Measurements from ENCODE around the gene MAP3K14.
"Not testable (repeated sequence)": the region's sequence is repeated elsewhere in the genome, so short reads cannot be mapped to it uniquely, and the experiment has no call there.

The MAP3K14 gene

GRCh38 chr17:45316434-45317110, at the start of gene MAP3K14:
TSS of gene MAP3K14 (minus strand) at chr17:45317020. CDS start at chr17:45290745, 26,275 bp downstream.
- DNase-seq (ENCODE audit: low read depth), result no peak

DNA sequence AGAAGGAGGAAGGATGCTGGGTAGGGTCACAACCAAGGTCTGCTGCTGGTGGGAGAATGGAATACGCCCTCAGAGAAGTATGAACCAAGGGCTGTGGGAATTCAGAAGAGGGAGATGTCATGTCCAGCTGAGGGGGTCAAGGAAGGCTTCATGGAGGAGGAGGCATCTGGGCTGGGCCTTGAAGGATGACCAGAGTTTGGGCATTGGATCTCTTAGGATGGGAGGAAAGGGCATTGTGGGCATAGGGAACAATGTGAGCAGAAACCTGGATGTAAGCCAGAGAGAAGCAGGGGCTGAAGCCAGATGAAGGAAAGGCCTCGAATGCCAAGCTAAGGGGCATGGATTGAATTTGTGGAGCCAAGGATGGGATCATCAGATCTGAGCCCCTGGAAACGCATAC, 49.2 kb upstream of the MAP3K14 start:
- no peak for DNase-seq (ENCODE audit: low read depth)

DNA sequence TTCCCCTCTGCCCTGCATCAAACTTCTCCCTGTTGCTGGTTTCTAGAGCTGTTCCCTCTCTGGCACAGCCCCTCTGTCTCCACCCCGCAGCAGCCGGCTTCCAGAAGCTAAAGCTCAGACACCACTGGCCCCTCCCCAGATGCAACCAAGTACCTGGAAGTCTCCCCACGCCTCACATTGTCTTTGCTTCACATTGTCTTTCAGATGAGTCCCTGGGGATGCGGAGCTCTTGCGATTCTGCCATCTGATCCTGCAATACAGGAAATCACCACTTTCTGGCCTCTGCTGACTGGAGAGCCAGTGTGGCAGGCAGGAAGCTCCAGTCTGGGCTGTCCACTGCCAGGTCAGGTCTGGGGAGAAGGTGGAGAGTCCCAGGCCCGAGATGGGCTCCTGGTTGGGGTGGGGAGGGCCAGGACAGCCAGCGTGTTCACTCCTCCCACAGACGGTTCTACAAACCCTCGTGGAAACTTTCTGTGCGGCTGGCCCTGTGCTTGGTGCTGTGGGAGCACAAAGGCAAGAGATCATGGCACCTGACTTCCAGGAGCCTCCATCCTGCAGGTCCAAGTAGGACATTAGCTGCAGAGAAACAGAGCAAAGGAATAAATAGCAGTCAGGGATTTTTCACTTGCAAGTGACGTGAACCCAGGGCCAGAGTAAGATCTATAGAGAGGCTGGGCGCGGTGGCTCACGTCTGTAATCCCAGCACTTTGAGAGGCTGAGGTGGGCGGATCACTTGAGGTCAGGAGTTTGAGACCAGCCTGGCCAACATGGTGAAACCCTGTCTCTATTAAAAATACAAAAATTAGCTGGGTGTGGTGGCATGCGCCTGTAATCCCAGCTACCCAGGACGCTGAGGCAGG, 47.9 kb upstream of the MAP3K14 start:
- DNase-seq (ENCODE audit: low read depth), result no peak

- DNase-seq (ENCODE audit: low read depth), result no peak
These were observed 46.7 kb upstream of the MAP3K14 start for GRCh38 chr17:45363498-45363897.

DNA sequence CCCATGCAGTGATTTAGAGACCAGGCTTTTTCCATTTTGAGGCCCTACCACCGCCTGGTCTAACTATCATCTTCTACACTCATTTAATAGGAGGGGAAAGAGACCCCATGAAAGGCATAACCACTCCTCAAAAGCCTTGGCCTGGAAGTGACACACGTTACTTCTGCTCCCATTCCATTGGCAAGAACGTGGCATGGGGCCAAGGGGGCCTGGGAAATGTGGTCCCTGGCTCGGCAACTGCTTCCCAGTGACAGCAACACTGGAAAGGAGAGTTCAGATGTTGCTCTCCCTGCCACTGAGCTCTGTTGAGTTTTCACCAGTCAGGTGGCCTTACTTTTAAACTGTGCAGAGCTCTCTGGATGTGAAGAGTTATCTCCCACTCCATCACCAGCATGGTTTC, 45.2 kb upstream of the MAP3K14 start:
- no peak for DNase-seq (ENCODE audit: low read depth)

- no peak for DNase-seq (ENCODE audit: low read depth)
These were observed 44.6 kb upstream of the MAP3K14 start for GRCh38 chr17:45361451-45361850.

GRCh38 chr17:45357364-45357997, 40.7 kb upstream of the MAP3K14 start:
- DNase-seq (ENCODE audit: low read depth), result no peak

DNA sequence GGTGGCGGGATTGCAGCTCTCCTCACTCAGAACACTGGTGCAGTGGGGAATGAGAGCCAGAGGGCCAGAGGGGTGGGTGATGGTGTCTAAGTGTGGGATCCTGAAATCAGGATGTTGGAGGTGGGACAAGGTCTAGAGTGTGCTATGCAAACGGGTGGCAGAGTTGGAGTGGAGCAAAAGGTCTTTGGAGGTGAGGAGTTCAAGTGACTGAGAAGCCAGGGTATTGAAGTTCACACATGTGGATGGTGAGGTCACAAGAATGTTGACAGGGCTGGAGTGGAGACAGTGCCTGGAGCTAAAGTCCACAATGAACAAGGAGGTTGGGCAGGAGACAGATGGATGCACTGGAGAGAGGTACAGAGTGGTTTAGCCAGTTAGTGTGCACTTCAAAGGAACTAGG, 38.3 kb upstream of the MAP3K14 start:
- DNase-seq (ENCODE audit: low read depth), result no peak

DNA sequence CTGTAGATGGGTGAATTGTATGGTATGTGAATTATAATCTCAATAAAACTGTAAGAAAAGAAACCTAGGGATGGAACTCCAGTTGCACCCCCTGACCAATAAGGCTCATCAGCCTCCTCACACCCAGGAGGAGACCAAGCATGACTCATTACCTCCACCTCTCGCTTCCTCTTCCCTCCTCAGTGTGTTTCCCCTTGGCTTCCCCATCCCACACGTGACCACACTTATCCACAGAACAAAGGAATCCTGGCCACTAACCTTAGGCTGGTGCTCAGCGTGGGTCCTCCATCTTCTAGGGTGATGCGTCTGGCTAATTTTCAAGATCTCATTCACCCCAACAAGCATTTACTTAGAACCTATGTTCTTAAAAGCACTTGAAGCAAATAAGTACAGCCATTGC, 36.2 kb upstream of the MAP3K14 start:
- no peak for DNase-seq (ENCODE audit: low read depth)

- DNase-seq (ENCODE audit: low read depth), result no peak
These were observed 35.0 kb upstream of the MAP3K14 start for GRCh38 chr17:45351831-45352230.

DNA sequence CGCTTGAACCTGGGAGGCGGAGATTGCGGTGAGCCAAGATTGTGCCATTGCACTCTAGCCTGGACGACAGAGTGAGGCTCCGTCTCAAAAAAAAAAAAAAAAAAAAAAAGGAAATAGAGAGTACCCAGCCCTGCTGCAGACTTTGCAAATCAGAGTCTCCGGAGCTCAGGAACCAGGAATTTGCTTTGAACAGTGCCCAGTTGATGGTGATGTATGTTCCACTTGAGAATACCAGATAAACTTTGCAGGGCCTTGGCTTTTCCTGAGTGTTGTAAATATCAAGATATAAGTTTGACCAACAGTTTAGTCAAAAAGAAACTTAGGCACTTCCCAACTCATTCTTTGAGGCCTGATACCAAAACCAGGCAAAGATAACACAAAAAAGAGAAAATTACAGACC, 30.6 kb upstream of the MAP3K14 start:
- no peak for DNase-seq (ENCODE audit: low read depth)

DNA sequence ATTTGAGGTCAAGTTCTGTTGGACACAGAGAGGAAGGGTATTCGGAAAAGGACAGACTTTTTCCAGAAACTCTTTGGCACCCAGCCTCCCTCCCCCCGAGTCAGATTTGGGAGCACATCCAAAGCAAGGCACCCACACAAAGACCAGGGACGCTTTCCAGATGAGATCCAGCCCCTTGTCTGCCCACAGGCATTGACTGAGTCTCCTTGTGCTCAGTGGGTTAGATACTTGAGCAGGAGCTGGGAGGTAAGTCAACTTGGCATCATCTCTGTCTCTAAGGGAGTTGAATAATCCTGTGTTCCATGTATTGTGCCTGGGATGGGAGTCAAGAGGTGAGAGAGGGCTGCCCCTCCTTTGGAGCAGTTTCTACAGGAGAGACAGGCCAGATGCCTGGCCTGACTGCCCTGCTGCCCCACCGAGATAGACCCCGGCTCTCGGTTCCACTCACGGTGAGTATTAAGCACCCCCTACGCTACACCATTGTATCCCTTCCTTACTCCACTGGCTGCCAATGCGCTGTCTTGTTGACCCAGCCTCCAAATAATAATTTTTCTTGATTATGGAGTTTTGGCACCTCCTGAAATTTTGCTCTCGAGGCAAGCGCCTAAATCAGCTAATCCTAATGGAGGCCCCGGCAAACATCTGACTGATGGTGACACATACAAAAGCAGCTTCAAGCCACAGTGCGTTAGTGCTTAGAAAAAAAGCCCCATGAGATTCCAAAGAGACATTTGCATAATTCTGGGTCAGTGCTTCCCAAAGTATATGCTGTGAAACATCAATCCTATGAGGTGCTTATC, 29.6 kb upstream of the MAP3K14 start:
- DNase-seq (ENCODE audit: low read depth), result no peak

- DNase-seq (ENCODE audit: low read depth), result no peak
These were observed 28.9 kb upstream of the MAP3K14 start for GRCh38 chr17:45345554-45346215.

DNA sequence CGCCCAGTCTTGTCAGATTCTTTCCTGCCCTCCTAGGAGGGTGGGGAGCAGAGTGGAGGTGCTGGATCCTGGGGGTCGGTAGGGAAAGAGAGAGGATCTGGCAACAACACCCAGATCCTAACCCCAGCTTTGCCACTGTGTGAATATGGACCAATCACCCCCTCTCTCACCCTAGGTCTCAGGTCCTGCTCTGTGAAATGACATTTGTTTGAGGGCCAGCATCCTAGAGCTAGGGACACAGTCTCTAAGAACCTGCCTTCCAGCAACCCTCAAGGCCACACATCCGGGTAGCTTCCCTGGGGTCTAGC, 28.4 kb upstream of the MAP3K14 start:
- DNase-seq (ENCODE audit: low read depth), result no peak

DNA sequence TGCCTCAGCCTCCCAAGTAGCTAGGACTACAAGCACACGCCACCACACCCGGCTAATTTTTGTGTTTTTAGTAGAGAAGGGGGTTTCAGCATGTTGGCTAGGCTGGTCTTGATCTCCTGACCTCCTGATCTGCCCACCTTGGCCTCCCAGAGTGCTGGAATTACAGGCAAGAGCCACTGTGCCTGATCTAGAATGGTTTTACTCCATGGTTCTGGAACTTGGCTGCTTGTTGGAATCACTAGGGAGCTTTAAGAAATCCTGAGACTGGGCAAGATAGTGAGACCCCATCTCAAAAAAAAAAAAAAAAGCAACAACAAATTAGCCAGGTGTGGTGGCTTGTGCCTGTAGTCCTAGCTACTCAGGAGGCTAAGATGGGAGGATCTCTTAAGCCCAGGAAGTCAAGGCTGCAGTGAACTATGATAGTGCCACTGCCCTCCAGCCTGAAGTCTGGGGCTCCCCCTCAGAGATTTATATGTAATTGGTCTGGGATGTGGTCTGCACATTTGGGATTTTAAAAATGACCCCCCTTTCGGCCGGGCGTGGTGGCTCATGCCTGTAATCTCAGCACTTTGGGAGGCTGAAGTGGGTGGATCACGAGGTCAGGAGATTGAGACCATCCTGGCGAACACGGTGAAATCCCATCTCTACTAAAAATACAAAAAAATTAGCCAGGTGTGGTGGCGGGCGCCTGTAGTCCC, 27.3 kb upstream of the MAP3K14 start:
- not testable (repeated sequence) for DNase-seq (ENCODE audit: low read depth)

DNA sequence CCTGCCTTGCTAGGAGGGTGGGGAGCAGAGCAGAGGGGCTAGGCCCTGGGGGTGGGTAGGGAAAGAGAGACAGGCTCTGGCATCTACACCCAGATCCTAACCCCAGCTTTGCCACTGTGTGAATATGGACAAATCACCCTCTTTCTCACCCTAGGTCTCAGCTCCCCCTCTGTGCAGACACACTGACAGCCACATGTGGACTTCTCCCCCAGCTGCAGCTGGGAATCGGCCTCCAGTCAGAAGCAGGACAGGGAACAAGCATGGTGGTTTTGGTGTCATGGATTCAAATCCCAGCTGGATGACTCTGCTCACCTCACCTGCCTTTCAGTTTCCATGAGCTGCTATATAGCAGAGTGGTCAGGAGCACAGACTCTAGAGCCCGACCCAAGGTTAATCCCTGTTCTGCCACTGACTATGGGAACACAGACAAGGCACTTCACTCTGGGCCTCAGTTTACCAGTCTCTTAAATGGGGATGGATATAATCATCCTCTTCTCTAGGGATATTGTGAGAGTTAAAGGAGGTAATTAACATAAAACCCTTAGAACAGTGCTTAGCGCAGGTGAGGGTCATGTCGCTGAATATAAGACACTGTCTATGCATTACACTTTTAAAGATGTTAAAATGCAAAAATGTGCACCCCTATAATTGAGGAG, 26.2 kb upstream of the MAP3K14 start:
- no peak for DNase-seq (ENCODE audit: low read depth)

DNA sequence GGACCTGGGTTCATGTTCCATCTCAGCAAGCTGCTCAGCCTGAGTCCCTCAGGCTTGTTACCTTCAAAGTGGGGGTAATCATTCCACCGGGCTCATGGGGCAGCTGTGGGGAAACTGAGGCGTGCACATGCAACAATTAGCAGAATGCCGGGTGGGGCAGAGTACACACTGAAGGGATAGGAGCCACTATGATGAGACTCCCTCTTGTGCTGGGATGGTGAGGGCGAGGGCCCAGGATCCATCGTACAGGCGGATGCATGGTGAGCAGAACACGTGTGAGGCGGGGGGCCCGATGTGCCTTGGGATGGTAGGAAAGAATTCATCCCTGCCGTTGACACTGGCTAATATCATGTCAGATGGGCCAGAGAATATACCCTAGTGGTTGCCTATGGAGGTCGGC, 25.5 kb upstream of the MAP3K14 start:
- no peak for DNase-seq (ENCODE audit: low read depth)

GRCh38 chr17:45341533-45342158, 24.8 kb upstream of the MAP3K14 start:
- DNase-seq (ENCODE audit: low read depth), result no peak

DNA sequence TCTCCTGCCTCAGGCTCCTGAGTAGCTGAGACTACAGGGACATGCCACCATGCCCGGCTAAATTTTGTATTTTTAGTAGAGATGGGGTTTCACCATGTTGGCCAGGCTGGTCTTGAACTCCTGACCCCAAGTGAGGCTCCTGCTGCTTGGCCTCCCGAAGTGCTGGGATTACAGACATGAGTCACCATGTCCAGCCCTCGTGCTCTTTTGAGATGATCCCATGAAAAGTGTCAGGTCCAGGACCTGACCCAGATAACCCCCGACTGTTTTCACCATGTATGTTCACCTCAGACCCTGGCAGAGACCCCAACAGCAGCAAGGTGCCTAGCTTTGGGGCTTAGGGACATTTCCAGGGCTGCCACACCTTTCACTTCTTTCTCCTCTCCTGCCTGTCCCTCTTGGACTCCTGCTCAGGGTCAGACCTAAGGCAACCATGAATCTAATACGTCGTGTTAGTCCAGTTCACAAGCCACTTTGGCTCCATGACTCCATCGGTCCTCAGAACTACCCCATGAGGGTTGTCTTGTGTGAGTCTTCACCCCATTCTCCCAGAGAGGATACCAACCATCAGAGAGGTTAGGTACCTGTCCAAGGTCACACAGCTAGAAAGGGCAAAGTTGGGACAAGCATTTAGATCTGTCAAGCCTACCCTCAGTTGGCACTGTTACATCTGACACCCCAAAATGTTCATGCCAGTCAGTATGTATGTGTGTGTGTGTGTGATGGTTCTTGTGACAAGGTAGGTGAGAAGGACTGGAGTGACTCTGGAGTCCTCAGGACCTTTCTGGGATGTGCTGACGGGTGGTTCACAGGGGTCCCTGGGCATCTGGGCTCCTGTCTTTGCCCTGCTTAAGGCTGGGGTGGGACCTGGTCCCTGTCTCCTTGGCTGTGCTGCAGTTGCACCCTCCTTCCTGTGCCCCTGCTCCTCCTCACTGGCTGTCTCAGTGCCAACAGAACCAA, 23.1 kb upstream of the MAP3K14 start:
- no peak for DNase-seq (ENCODE audit: low read depth)

Data from HS-27A (cell line).